Psoas muscle (tissue), 8 donors: ENCODE results near the gene KLHL25. TPM values are rescaled to one million over a fixed set of nuclear protein-coding genes. Genes with fewer than 3 reads are reported as not detected.

Experiments
- ATAC-seq, 4 donors: fragments of 200-7000 bp; cut with Tn5 transposase; one replicate each; pipeline ENCODE4 v1.9.1; 2020; ENCODE audit warnings: moderate library complexity in 3 of 4, mild to moderate bottlenecking in 2 of 4
- DNase-seq, 2 donors: peaks; one replicate each; pipeline ENCODE4 v3.0.0-alpha.2; 2020
- H3K27ac ChIP-seq: fragments of 200-600 bp; one replicate; pipeline ENCODE4 v1.8.0; 2022
- H3K27me3 ChIP-seq, 3 donors: fragments of 200-600 bp in 1 of 3; one replicate each; pipeline versions ENCODE4 v1.6.1 to v1.8.0; 2013 to 2022; ENCODE audit warnings: low read length in 2 of 3, mild to moderate bottlenecking in 2 of 3, moderate library complexity in 1 of 3; ENCODE audit not compliant: insufficient read depth in 3 of 3
- H3K36me3 ChIP-seq, 2 donors: fragments of 200-600 bp in 1 of 2; one replicate each; pipeline versions ENCODE4 v1.6.1 to v1.8.0; 2013 to 2022; ENCODE audit warnings: low read depth in 1 of 2, mild to moderate bottlenecking in 1 of 2, moderate library complexity in 1 of 2; ENCODE audit not compliant: insufficient read depth in 1 of 2
- H3K4me1 ChIP-seq: fragments of 200-600 bp; one replicate; pipeline ENCODE4 v1.8.0; 2022
- H3K4me3 ChIP-seq: fragments of 200-600 bp; one replicate; pipeline ENCODE4 v1.8.0; 2022; ENCODE audit warnings: mild to moderate bottlenecking
- H3K9me3 ChIP-seq: fragments of 200-600 bp; one replicate; pipeline ENCODE4 v1.8.0; 2022
- CTCF ChIP-seq: fragments of 200-600 bp; IDR thresholded peaks from one replicate; pipeline ENCODE4 v1.8.0; 2022; ENCODE audit warnings: antibody characterized with exemption
- WGBS, 3 donors: extraction: QIAGEN DNeasy Blood & Tissue Kit; methylation state at CpG; one replicate each; pipeline versions ENCODE4 v1.1.6 to v1.1.7; 2013; 5-methylcytosine and 5-hydroxymethylcytosine counted together
- intact Hi-C, 2 donors: fragments of 100-400 bp; cut with DNase I; formaldehyde crosslinking; loops; one replicate each; pipeline versions ENCODE4 v1.11.0 to v1.14.2; 2022
- polyA plus RNA-seq, 3 donors: library from polyadenylated mRNA; stranded (reverse); fragments of 200-250 nt; gene quantifications; one replicate each; pipeline ENCODE4 v1.2.3, GENCODE V29; 2013
- total RNA-seq, 4 donors: library from RNA; stranded (reverse); fragmentation: NEBNext Ultra II Directional in 2 of 4; extraction: Animal tissue kit (Norgen Biotek cat#: 25700) in 2 of 4; gene quantifications; one replicate each; pipeline versions ENCODE4 v1.2.1 to v1.2.4, GENCODE V29; 2021 to 2023
- donor health status: healthy with polysubstance abuse.
- donor health status: DM: no; HTN: no; CAD: no; lungs with moderate emphysema.
- donor health status: Bipolar disorder and iron deficiency.
- donor health status: healthy.
- donor health status: DM: yes; HTN: yes; CAD: no.
- donor health status: DM: no; HTN: no; CAD: no.
- donor health status: DM: no; HTN: no; CAD: no.
- donor health status: DM: yes; HTN: yes; CAD: no.

Gene KLHL25
- total and polyA plus RNA-seq, 7 donors, result 3.8 to 15.7 (median 8.1) TPM

- peaks cover 0 to 25% of the 10 kb centered on the region in 2 donors for H3K36me3 ChIP-seq
- 93 to 95% (median 93%) methylated on average over 9 of the region's 9 CpGs for WGBS, 3 donors
- H3K4me1 ChIP-seq, result peaks cover 9% of the 10 kb centered on the region
- no peaks in the 10 kb centered on the region for H3K27me3 ChIP-seq
- intact Hi-C loops, result loop anchor here in 1 of 2 donors (5.0 kb wide), 1 partner anchor 36 kb away; the partner anchor contains the start of gene KLHL25
- TF ChIP-seq CTCF, result no peak
- no peaks in the 10 kb centered on the region for H3K9me3 ChIP-seq
- no peak overlapping the region for H3K4me3 ChIP-seq
- DNase-seq (no peak), ATAC-seq (no peak)
- no peak overlapping the region for H3K27ac ChIP-seq
Measured at GRCh38 chr15:85756411-85757072, 38.2 kb downstream of the KLHL25 start.

GRCh38 chr15:85755942-85756341, 38.8 kb downstream of the KLHL25 start:
- Histone ChIP-seq H3K4me1 (peaks cover 15% of the 10 kb centered on the region), H3K9me3 (no peaks in the 10 kb centered on the region), H3K4me3 (no peak overlapping the region), H3K36me3 (peaks cover 0 to 23% of the 10 kb centered on the region in 2 donors), H3K27ac (no peak overlapping the region), H3K27me3 (no peaks in the 10 kb centered on the region)
- DNase-seq (no peak), ATAC-seq (no peak)
- TF ChIP-seq CTCF, result no peak
- intact Hi-C loops, result loop anchor here in 1 of 2 donors (5.0 kb wide), 1 partner anchor 36 kb away; the partner anchor contains the start of gene KLHL25
- 95 to 98% (median 96%) methylated on average over 4 of the region's 4 CpGs for WGBS, 3 donors

- WGBS, 3 donors, result 65 to 75% (median 68%) methylated on average over 11 of the region's 11 CpGs
- H3K4me1 ChIP-seq, result peaks cover 18% of the 10 kb centered on the region
- DNase-seq (no peak), ATAC-seq (no peak)
- intact Hi-C loops, result loop anchor here in 1 of 2 donors (5.0 kb wide), 1 partner anchor 37 kb away; the partner anchor contains the start of gene KLHL25
- H3K4me3 ChIP-seq, result no peak overlapping the region
- no peak for TF ChIP-seq CTCF
- H3K27me3 ChIP-seq, result no peaks in the 10 kb centered on the region
- peaks cover 0 to 18% of the 10 kb centered on the region in 2 donors for H3K36me3 ChIP-seq
- H3K27ac ChIP-seq, result no peak overlapping the region
- no peaks in the 10 kb centered on the region for H3K9me3 ChIP-seq
Measured at GRCh38 chr15:85755471-85755870, 39.3 kb downstream of the KLHL25 start.

- WGBS, 3 donors, result 19 to 38% (median 29%) methylated on average over 7 of the region's 7 CpGs
- H3K4me3 ChIP-seq, result no peak overlapping the region
- peaks cover 23% of the 10 kb centered on the region for H3K4me1 ChIP-seq
- DNase-seq, result no peak
- no peaks in the 10 kb centered on the region for H3K9me3 ChIP-seq
- no peak for TF ChIP-seq CTCF
- ATAC-seq, result peak in 3 of 4 donors; percentile 29 to 66 (median 51)
- no peaks in the 10 kb centered on the region for H3K27me3 ChIP-seq
- intact Hi-C loops, result loop anchor here in 1 of 2 donors (5.0 kb wide), 1 partner anchor 37 kb away; the partner anchor contains the start of gene KLHL25
- no peak overlapping the region for H3K27ac ChIP-seq
- peaks cover 0 to 15% of the 10 kb centered on the region in 2 donors for H3K36me3 ChIP-seq
Measured at GRCh38 chr15:85754989-85755388, 39.7 kb downstream of the KLHL25 start.
